IPS DF 6.9 (cell line): Measurements from ENCODE around the gene PCIF1.

Experiments
- DNase-seq: peaks from one replicate; pipeline ENCODE4 v3.0.0-alpha.2; 2013; ENCODE audit warnings: low read depth, low spot score
- H3K27ac ChIP-seq: one replicate; pipeline ENCODE4 v1.5.1; 2013; ENCODE audit warnings: low read length, control low read depth
- H3K27me3 ChIP-seq: 2 replicates; pipeline ENCODE4 v1.6.1; 2013; ENCODE audit warnings: mild to moderate bottlenecking, low read length; ENCODE audit not compliant: control insufficient read depth, insufficient read depth
- H3K36me3 ChIP-seq: 2 replicates; pipeline ENCODE4 v1.6.1; 2013; ENCODE audit warnings: low read length; ENCODE audit not compliant: control insufficient read depth, insufficient read depth
- H3K4me1 ChIP-seq: 2 replicates; pipeline ENCODE4 v1.6.1; 2013; ENCODE audit warnings: low read length; ENCODE audit not compliant: control insufficient read depth, insufficient read depth
- H3K4me3 ChIP-seq: 2 replicates; pipeline ENCODE4 v1.5.1; 2013; ENCODE audit warnings: mild to moderate bottlenecking, low read length
- H3K9me3 ChIP-seq: 2 replicates; pipeline ENCODE4 v1.6.1; 2013; ENCODE audit warnings: low read length, inconsistent platforms; ENCODE audit not compliant: control insufficient read depth, insufficient read depth
- WGBS: extraction: QIAGEN DNeasy Blood & Tissue Kit; methylation state at CpG from one replicate; pipeline ENCODE4 v1.1.7; 2013; ENCODE audit warnings: mixed read lengths, missing lambda C conversion rate; ENCODE audit not compliant: insufficient read length, insufficient coverage; 5-methylcytosine and 5-hydroxymethylcytosine counted together

The PCIF1 gene

DNA sequence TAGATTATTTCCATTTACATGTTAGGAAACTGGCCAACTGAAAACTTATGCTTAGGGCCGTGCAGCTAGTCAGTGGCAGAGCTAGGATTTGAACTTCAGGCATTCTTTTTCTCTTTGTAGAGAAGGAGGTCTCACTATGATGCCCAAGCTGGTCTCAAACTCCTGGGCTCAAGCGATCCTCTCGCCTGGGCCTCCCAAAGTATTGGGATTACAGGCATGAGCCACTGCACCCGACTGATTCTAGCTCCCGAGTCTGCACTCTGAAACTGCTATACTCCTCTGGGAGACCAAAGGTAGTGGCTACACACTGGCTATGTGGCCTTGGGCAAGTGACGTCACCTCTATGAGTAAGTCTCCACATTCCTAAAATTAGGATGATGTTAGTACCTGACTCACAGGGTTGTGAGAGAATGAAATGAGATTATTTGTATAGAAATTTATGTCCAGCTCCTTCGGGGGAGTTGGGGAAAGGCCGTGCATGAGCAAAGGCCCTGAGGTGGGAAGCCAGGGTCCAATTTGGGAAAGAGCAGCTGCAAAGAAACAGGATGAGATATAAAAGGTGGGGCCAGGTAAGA is 28.9 kb upstream of the PCIF1 start:
- Histone ChIP-seq H3K4me1 (no peaks in the 10 kb centered on the region), H3K36me3 (peaks cover 27% of the 10 kb centered on the region), H3K27me3 (no peaks in the 10 kb centered on the region), H3K27ac (no peak overlapping the region), H3K9me3 (no peaks in the 10 kb centered on the region), H3K4me3 (no peak overlapping the region)
- no peak for DNase-seq
- no CpG with 5 or more reads among the region's 8 CpGs for WGBS

DNA sequence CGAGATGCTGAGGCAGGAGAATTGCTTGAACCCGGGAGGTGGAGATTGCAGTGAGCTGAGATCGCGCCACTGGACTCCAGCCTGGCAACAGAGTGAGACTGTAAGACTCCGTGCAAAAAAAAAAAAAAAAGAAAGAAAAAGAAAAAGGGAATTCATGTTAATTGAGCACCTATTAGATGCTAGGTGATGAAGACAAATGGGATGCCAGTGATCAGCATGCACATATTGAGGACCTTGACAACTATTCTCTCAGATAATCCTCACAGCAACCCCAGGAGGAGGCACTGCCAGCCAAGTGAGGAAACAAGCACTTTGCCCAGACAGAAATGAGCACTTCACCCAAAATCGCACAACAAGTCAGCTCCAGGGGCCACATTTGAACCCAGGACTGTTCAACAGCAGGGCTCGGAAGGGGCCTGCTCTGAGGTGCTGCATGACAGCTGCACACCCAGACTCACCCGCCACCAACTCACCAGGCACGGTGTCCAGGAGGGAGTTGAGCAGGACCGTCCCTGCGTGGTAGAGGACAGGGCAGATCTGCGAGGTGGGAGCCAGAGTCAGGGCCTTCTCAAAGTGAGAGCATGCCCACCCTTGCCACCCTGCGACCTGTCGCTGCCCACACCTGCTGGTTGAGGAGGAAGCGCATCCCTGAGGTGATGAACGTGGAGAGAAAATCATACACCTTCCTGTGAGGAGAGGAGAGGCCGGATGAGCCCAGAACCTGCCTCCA is 27.1 kb upstream of the PCIF1 start:
- H3K4me3 ChIP-seq: no peak overlapping the region
- no peaks in the 10 kb centered on the region for H3K9me3 ChIP-seq
- peaks cover 1% of the 10 kb centered on the region; the same call in 1 of the 2 replicates for H3K4me1 ChIP-seq
- no peak overlapping the region for H3K27ac ChIP-seq
- DNase-seq: no peak
- H3K36me3 ChIP-seq: peaks cover 19% of the 10 kb centered on the region
- H3K27me3 ChIP-seq: no peaks in the 10 kb centered on the region
- WGBS: no CpG with 5 or more reads among the region's 17 CpGs

DNA sequence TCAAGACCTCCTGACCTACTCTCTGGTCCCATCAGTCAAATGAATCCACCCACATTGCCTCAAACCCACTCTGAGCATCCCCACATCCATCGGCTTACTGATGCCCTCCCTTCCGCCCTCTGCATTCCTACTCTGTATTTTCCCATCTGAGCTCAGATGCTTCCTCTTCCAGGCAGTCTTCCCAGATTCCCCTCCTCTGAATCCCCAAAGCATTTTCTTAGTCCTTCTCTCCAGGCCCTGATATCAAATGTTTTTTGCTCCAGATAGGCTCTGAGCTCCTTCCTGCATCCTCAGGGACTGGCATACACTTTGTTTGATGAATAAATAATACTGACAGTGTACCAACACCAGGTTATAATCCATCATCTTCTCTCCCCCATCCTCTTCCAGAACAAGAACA is 26.4 kb upstream of the PCIF1 start:
- Histone ChIP-seq H3K27me3 (no peaks in the 10 kb centered on the region), H3K27ac (no peak overlapping the region), H3K4me3 (no peak overlapping the region), H3K36me3 (peaks cover 18% of the 10 kb centered on the region), H3K4me1 (peaks cover 3% of the 10 kb centered on the region; the same call in 1 of the 2 replicates), H3K9me3 (no peaks in the 10 kb centered on the region)
- WGBS: no CpG with 5 or more reads among the region's 2 CpGs
- DNase-seq: no peak

DNA sequence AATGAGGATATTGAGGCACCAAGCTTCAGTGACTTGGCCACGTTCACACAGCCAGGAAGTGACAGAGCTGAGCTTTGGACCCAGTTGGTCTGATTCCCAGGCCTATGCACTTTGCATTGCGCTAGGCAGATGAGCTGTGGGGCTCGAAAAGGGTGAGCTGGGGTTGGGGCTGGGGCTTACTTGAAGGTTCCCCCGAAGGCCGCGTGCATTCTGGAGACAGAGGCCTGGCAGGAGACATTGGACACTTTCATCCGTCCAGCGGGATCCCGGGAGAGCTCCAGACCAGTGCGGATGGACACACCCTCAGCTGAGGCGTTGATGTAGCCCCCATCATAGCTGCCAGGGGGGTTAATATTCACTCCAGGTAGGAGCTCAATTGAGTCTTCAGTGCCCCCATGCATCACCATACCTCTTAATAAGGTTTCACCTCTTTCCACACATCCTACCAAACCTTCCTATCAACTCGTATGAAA is 25.1 kb upstream of the PCIF1 start:
- 100% methylated on average over 1 of the region's 12 CpGs for WGBS
- Histone ChIP-seq H3K9me3 (no peaks in the 10 kb centered on the region), H3K36me3 (peaks cover 18% of the 10 kb centered on the region), H3K4me3 (no peak overlapping the region), H3K27ac (no peak overlapping the region), H3K4me1 (peaks cover 3% of the 10 kb centered on the region; the same call in 1 of the 2 replicates), H3K27me3 (no peaks in the 10 kb centered on the region)
- no peak for DNase-seq

DNA sequence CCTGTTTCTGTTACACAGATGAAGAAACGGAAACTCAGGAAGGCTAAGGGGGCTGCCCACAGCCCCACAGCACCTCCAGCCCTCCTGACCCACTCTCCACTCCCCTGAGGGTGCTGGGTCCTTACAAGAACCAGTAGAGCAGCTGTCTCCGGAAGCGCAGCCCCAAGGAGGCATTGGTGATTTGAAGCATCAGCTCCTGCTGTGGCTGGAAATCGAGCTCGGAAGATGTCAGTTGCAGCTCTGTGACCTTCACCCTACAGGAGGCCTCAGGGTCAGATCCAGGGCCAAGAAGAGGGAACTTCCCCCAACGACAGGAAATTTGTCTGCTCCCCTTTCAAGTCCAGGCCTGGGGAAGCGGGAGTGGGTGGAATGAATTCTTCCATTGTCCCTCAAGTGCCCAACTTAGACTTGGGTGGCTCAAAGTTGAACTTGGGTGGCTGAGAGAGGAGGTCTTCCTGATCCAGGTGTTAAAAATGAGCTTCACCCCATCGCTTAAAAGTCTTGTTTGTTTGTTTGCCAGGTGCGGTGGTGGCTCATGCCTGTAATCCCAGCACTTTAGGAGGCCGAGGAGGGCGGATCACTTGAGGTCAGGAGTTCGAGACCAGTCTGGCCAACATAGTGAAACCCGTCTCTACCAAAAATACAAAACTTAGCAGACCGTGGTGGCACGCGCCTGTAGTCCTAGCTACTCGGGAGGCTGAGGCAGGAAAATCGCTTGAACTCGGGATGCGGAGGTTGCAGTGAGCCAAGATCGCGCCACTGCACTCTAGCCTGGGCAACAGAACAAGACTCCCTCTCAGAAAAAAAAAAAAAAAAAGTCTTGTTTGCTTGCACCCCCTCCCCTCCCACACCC is 24.4 kb upstream of the PCIF1 start:
- H3K4me3 ChIP-seq: no peak overlapping the region
- no peaks in the 10 kb centered on the region for H3K9me3 ChIP-seq
- peaks cover 12% of the 10 kb centered on the region for H3K36me3 ChIP-seq
- no peak for DNase-seq
- no peak overlapping the region for H3K27ac ChIP-seq
- no peaks in the 10 kb centered on the region for H3K27me3 ChIP-seq
- WGBS: no CpG with 5 or more reads among the region's 22 CpGs
- H3K4me1 ChIP-seq: peaks cover 3% of the 10 kb centered on the region; the same call in 1 of the 2 replicates

DNA sequence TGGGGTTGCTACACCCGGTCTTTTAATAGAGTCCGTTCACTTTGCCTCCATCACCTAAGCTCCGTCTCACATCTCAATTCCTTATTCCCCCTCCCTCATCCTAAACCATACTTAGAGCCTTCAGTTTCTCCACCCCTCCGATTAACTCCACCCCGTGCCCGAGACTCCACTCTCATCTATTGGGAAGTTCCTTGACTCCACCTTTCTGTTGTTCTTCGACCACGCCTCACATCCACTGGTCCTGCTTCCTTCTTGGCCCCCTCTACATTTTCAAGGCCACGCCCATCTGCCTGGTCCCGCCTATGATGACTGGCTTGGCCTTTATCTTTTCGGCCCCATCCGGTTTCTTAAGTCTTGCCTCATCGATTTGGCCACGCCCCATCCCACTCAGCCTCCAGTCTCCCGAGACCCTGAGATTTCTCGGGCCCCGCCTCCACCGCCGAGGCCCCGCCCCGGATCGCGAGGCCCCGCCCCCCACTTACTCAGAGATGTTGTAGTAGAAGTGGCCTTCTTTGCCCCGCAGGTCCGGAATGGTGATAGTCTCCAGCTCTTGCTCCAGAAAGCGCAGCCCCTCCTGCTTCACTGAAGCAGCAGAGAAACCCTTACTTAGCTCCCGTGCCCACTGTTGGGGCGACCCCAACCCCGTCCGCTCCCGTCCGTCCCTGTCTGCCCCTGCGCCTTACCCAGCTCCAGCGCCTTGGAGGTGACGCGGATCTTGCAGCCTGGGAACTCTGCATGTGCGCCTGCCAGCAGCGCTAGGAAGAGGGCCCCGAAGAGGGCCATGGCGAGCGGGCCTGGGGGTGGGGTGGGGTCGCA is 23.6 kb upstream of the PCIF1 start:
- Histone ChIP-seq H3K4me3 (peak overlapping the region; percentile 69; the same call in 1 of the 2 replicates), H3K36me3 (peaks cover 10% of the 10 kb centered on the region), H3K27ac (no peak overlapping the region), H3K4me1 (peaks cover 3% of the 10 kb centered on the region; the same call in 1 of the 2 replicates), H3K9me3 (no peaks in the 10 kb centered on the region), H3K27me3 (no peaks in the 10 kb centered on the region)
- peak; percentile 100 for DNase-seq
- WGBS: 100% methylated on average over 2 of the region's 43 CpGs

DNA sequence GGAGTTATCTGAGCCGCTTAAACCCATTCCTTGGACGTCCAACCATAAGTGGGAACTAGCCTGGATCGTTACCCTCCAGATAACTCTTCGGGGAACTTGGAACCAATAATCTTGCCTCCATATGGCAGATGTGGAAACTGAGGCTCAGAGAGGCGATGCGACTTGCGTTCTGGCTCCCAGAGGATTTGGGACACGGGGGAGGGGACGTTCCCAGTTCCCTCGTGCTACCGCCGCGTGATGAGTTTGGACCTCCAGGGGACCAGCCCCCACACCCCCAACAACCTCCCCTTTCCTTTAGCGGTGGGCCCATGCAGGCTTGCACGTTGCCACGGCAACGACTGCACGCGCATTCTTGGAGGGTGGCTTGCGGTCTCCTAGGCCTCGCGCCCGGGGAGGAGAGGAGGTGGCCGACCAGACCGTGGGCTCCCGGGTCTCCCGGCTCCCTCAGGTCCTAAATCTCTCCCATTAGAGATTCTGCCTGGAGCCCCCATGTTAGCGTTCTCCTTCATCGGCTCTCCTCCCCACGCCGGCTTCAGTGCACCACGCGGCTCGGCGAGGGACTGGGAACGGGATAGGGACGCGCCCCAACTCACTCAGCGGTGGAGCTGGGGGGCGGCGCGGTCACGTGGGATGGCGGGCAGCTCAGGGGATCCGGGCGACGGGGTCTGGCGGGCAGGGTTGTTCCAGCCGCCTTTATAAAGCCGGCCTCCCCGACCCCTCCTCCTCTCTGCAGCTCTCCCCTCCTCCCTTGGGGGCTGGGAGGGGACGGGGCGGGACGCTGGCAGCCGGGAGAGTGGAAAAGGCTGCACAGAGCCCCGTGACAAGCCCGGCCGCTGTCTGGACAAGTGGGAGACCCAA is 22.8 kb upstream of the PCIF1 start, which contains the start of gene PLTP:
TSS of gene PLTP (minus strand) at position 670 of the 858 bp plus-strand sequence. CDS start 703 bp downstream, outside the sequence.
- peak within 1 kb of the TSS; percentile 69; the same call in 1 of the 2 replicates for H3K4me3 ChIP-seq
- WGBS: no CpG with 5 or more reads among the region's 58 CpGs
- no peak within 1 kb of the TSS for H3K27ac ChIP-seq
- peaks cover 10% of the 10 kb centered on the region; the same call in 1 of the 2 replicates for H3K36me3 ChIP-seq
- no peak for DNase-seq
- no peaks in the 10 kb centered on the region for H3K9me3 ChIP-seq
- H3K27me3 ChIP-seq: no peaks in the 10 kb centered on the region
- H3K4me1 ChIP-seq: peaks cover 3% of the 10 kb centered on the region; the same call in 1 of the 2 replicates

DNA sequence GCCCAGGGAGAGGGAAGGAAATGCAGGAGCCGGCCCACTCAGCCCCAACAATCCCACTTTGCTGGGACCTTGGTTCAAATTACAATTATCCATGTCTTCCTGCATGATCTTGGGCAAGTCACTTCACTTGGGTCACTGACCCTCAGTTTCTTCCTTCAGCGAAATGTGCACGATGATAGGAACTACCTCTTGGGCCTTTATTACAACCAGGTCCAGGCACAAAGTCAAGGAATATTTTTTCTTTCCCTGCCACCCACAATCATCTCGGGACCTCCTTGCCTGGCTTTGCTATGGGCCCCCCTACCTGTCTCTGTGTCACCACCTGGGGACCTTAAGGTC is 22.2 kb upstream of the PCIF1 start:
- no peak for DNase-seq
- H3K4me1 ChIP-seq: peaks cover 3% of the 10 kb centered on the region; the same call in 1 of the 2 replicates
- no peaks in the 10 kb centered on the region for H3K27me3 ChIP-seq
- no CpG with 5 or more reads among the region's 4 CpGs for WGBS
- H3K27ac ChIP-seq: no peak overlapping the region
- H3K36me3 ChIP-seq: peaks cover 9% of the 10 kb centered on the region; the same call in 1 of the 2 replicates
- no peaks in the 10 kb centered on the region for H3K9me3 ChIP-seq
- peak overlapping the region; percentile 69; the same call in 1 of the 2 replicates for H3K4me3 ChIP-seq

DNA sequence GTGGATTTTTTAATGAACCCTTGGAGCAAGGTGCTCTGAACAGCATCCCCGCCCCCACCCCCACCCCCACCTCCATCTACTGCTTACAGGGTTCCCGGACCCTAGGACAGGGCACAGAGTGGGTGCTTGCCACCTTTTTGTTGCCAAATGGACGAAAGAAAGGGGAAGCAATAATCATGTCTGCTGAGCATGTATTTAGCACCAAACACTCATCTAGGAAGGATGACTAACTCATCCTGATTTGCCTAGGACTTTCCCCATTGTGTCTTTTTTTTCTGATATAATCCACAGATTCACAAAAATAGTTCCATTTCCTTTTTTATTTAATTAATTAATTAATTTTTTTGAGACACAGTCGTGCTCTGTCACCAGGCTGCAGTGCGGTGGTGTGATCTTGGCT is 21.4 kb upstream of the PCIF1 start:
- WGBS: no CpG with 5 or more reads among the region's 5 CpGs
- Histone ChIP-seq H3K9me3 (no peaks in the 10 kb centered on the region), H3K4me3 (no peak overlapping the region), H3K36me3 (0 out of 2 replicates have a peak, but pooled peaks cover 5% of the 10 kb centered on the region), H3K27me3 (no peaks in the 10 kb centered on the region), H3K4me1 (peaks cover 3% of the 10 kb centered on the region; the same call in 1 of the 2 replicates), H3K27ac (no peak overlapping the region)
- no peak for DNase-seq
